ENCODE measurements around the gene PEX11A.

- TF ChIP-seq MAX (CRISPR knock-in tag; IDR thresholded peaks at IDR 0.05) (no peak), CTCF (IDR thresholded peaks at IDR 0.05) (no peak), NR3C1 (CRISPR knock-in tag; conservative IDR thresholded peaks at IDR 0.05; ENCODE audit: low read depth) (no peak), USF2 (CRISPR knock-in tag; IDR thresholded peaks at IDR 0.05) (no peak), ZBTB21 (CRISPR knock-in tag; IDR thresholded peaks at IDR 0.05; ENCODE audit: borderline replicate concordance) (no peak), NR1H2 (CRISPR knock-in tag; IDR thresholded peaks at IDR 0.05) (no peak), NFYB (CRISPR knock-in tag; conservative IDR thresholded peaks at IDR 0.05; ENCODE audit: low read depth) (no peak), NFE2L1 (CRISPR knock-in tag; IDR thresholded peaks at IDR 0.05) (no peak), E2F4 (CRISPR knock-in tag; IDR thresholded peaks at IDR 0.05; ENCODE audit: borderline replicate concordance, low read depth) (no peak), NR2C2 (CRISPR knock-in tag; IDR thresholded peaks at IDR 0.05) (no peak), ESRRA (CRISPR knock-in tag; IDR thresholded peaks at IDR 0.05; ENCODE audit: borderline replicate concordance) (no peak), E2F5 (CRISPR knock-in tag; IDR thresholded peaks at IDR 0.05) (no peak), STAT6 (CRISPR knock-in tag; conservative IDR thresholded peaks at IDR 0.05; ENCODE audit: low read depth) (no peak), GABPB1 (CRISPR knock-in tag; IDR thresholded peaks at IDR 0.05) (no peak)
These were observed 18.9 kb downstream of the PEX11A start for GRCh38 chr15:89671687-89672086.
